SU-DHL-6 (cell line): Measurements from ENCODE around the gene PALLD.

Experiments
- H2AFZ ChIP-seq: fragments of 200-600 bp; sonication (generic); 2 replicates; pipeline ENCODE4 v1.6.1; 2014; ENCODE audit warnings: low read depth, mild to moderate bottlenecking, moderate library complexity, mixed read lengths, antibody characterized with exemption, low read length; ENCODE audit not compliant: severe bottlenecking
- H3F3A ChIP-seq: fragments of 200-600 bp; shearing (Covaris generic); 2 replicates; pipeline ENCODE4 v1.6.0; 2016; ENCODE audit warnings: antibody characterized with exemption, mild to moderate bottlenecking; ENCODE audit not compliant: insufficient read depth
- H3K27ac ChIP-seq: fragments of 200-600 bp; sonication (generic); 2 replicates; pipeline ENCODE4 v1.5.1; 2016; ENCODE audit warnings: low read depth, mild to moderate bottlenecking, low read length, moderate library complexity, mixed read lengths
- H3K27me3 ChIP-seq: fragments of 200-600 bp; sonication (generic), shearing (Covaris generic); 2 replicates; pipeline ENCODE4 v1.6.0; 2014; ENCODE audit warnings: mild to moderate bottlenecking, low read length
- H3K36me3 ChIP-seq: fragments of 200-600 bp; sonication (generic); 2 replicates; pipeline ENCODE4 v1.6.1; 2014; ENCODE audit warnings: mild to moderate bottlenecking, low read length, mixed read lengths
- H3K4me2 ChIP-seq: fragments of 300-600, 200-600 bp; shearing (Covaris generic), sonication (generic); 2 replicates; pipeline ENCODE4 v1.6.0; 2014; ENCODE audit warnings: low read length, low read depth, mild to moderate bottlenecking; ENCODE audit not compliant: poor library complexity, severe bottlenecking
- H3K4me3 ChIP-seq: fragments of 200-600 bp; sonication (generic); 2 replicates; pipeline ENCODE4 v1.5.1; 2014; ENCODE audit warnings: antibody characterized with exemption, low read length, mild to moderate bottlenecking, mixed read lengths; ENCODE audit not compliant: insufficient read depth, poor library complexity, severe bottlenecking
- H3K79me2 ChIP-seq: fragments of 200-600 bp; sonication (generic); 2 replicates; pipeline ENCODE4 v1.6.1; 2014; ENCODE audit warnings: mild to moderate bottlenecking, low read length, moderate library complexity; ENCODE audit not compliant: insufficient read depth
- H3K9ac ChIP-seq: fragments of 200-600 bp; sonication (generic); 2 replicates; pipeline ENCODE4 v1.7.0; 2014; ENCODE audit warnings: mild to moderate bottlenecking, low read length
- H3K9me2 ChIP-seq: fragments of 200-600 bp; sonication (generic); replicated peaks from 2 replicates; pipeline ENCODE4 v1.6.1; 2014; ENCODE audit warnings: low read length; ENCODE audit not compliant: insufficient read depth
- H3K9me3 ChIP-seq: fragments of 200-600 bp; sonication (generic); 2 replicates; pipeline ENCODE4 v1.6.1; 2014; ENCODE audit warnings: low read length, mixed read lengths; ENCODE audit not compliant: insufficient read depth
- H4K20me1 ChIP-seq: fragments of 200-600 bp; sonication (generic); 2 replicates; pipeline ENCODE4 v1.6.1; 2014; ENCODE audit warnings: low read depth, mild to moderate bottlenecking, antibody characterized with exemption, low read length, moderate library complexity, mixed read lengths
- CTCF ChIP-seq: fragments of 200-600 bp; sonication (generic); IDR thresholded peaks from one replicate; pipeline ENCODE4 v1.5.1; 2017; ENCODE audit warnings: antibody characterized with exemption, mild to moderate bottlenecking, low read length, moderate library complexity; ENCODE audit not compliant: insufficient read depth, poor library complexity, severe bottlenecking
- EZH2phosphoT487 ChIP-seq: fragments of 200-600 bp; sonication (generic), shearing (Covaris generic); conservative IDR thresholded peaks from 2 replicates; pipeline ENCODE4 v1.6.1; 2018; ENCODE audit warnings: mild to moderate bottlenecking, antibody characterized with exemption, low read length, moderate library complexity, mixed read lengths

The PALLD gene

DNA sequence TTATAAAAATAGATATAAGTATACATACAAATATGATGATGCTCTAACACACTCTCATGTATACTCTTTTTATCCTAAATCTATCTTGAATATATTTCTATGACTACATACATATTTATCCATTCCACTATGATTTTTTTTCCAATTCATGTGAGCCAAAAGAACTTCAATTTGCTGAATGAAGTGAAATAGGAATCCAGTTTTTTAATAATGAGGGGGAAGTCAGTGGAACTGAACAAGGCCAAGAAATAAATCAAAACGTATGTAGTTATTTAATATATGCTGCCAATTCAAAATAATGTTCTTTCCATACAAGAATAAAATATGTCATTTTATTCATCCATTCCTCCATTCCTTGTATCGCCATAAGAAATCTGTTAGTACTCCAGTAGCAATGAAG lies 6.1 kb upstream of the PALLD start:
- H3K27ac ChIP-seq = no peak overlapping the region
- no peak overlapping the region for H3K9ac ChIP-seq
- H3K9me3 ChIP-seq = no peaks in the 10 kb centered on the region
- no peaks in the 10 kb centered on the region for H3F3A ChIP-seq
- H3K4me3 ChIP-seq = no peak overlapping the region
- TF ChIP-seq EZH2phosphoT487 (no peak), CTCF (no peak)
- no peaks in the 10 kb centered on the region for H3K9me2 ChIP-seq
- no peaks in the 10 kb centered on the region for H4K20me1 ChIP-seq
- no peaks in the 10 kb centered on the region for H3K36me3 ChIP-seq
- H3K4me2 ChIP-seq = no peak overlapping the region
- H3K27me3 ChIP-seq = no peaks in the 10 kb centered on the region
- no peaks in the 10 kb centered on the region for H3K79me2 ChIP-seq
- no peak overlapping the region for H2AFZ ChIP-seq

DNA sequence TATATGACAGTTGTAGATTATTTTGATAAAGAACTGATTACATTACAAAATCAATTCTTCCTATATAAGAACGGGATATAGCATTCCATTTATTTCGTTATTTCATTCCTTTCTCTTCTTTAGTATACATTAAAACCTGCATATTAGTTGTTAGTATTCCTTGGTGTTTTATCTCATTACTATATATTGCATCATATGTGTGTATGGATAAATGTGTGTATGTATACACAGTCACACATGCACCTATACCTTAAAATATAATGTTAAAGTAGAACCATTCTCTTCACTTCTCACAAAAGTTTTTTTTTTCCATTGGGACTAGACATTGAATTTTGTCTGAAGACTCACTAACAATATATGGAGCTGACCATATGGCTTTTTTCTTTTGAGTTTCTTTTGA lies 5.3 kb upstream of the PALLD start:
- Histone ChIP-seq H3K9me2 (no peaks in the 10 kb centered on the region), H3K27me3 (no peaks in the 10 kb centered on the region), H3K27ac (no peak overlapping the region), H2AFZ (no peak overlapping the region), H3K9me3 (no peaks in the 10 kb centered on the region), H3K4me3 (no peak overlapping the region), H3F3A (no peaks in the 10 kb centered on the region), H3K79me2 (no peaks in the 10 kb centered on the region), H3K9ac (no peak overlapping the region), H3K36me3 (no peaks in the 10 kb centered on the region), H3K4me2 (no peak overlapping the region), H4K20me1 (no peaks in the 10 kb centered on the region)
- no peak for TF ChIP-seq CTCF
- TF ChIP-seq EZH2phosphoT487 = no peak

DNA sequence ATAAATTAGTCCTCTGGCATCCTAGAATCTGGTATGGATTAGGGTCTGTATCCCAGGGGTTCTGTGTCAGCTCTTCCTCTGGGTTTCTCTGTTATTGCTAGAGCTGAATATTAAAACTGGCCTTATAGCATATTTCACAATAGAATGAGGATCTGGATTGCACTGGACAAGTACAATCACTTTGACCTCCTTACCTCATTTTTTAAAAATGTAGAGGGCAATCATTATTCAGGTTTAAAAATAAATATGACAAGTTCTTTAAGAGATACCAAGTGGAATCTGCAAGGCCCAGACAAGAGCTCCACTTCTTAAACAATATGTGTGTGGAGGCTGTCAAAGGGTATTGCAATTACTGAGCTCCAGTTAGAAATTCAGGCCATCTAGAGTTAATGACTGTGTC lies 1.4 kb downstream of the PALLD start:
- no peak overlapping the region for H3K4me2 ChIP-seq
- no peaks in the 10 kb centered on the region for H3K79me2 ChIP-seq
- H3K36me3 ChIP-seq = no peaks in the 10 kb centered on the region
- no peak for TF ChIP-seq CTCF
- no peak for TF ChIP-seq EZH2phosphoT487
- no peaks in the 10 kb centered on the region for H3K9me3 ChIP-seq
- H3K9me2 ChIP-seq = no peaks in the 10 kb centered on the region
- H3K9ac ChIP-seq = no peak overlapping the region
- no peak overlapping the region for H3K4me3 ChIP-seq
- H3F3A ChIP-seq = no peaks in the 10 kb centered on the region
- H4K20me1 ChIP-seq = no peaks in the 10 kb centered on the region
- H3K27me3 ChIP-seq = no peaks in the 10 kb centered on the region
- H3K27ac ChIP-seq = no peak overlapping the region
- no peak overlapping the region for H2AFZ ChIP-seq

GRCh38 chr4:168499241-168499640 lies 2.4 kb downstream of the PALLD start:
- no peak for TF ChIP-seq CTCF
- TF ChIP-seq EZH2phosphoT487 = no peak
- H3K9ac ChIP-seq = no peak overlapping the region
- no peaks in the 10 kb centered on the region for H3K9me3 ChIP-seq

More at GRCh38 chr4:168499241-168499640, 2.4 kb downstream of the PALLD start:
- no peaks in the 10 kb centered on the region for H4K20me1 ChIP-seq
- H3F3A ChIP-seq = no peaks in the 10 kb centered on the region
- no peak overlapping the region for H3K27ac ChIP-seq
- H2AFZ ChIP-seq = no peak overlapping the region
- H3K4me3 ChIP-seq = no peak overlapping the region
- no peaks in the 10 kb centered on the region for H3K27me3 ChIP-seq
- H3K36me3 ChIP-seq = no peaks in the 10 kb centered on the region
- no peaks in the 10 kb centered on the region for H3K79me2 ChIP-seq
- H3K9me2 ChIP-seq = no peaks in the 10 kb centered on the region
- no peak overlapping the region for H3K4me2 ChIP-seq
